HG03460 (cell line): ENCODE data around the gene LAMC1.

Experiments used
- ATAC-seq: cut with Tn5 transposase; IDR thresholded peaks from one replicate; pipeline ENCODE4 v1.9.1; 2021; ENCODE audit not compliant: unreplicated experiment

LAMC1 gene

GRCh38 chr1:183103147-183103546, 79.9 kb downstream of the LAMC1 start:
- no peak for ATAC-seq

- no peak for ATAC-seq
Observed at GRCh38 chr1:183103577-183103976, 80.4 kb downstream of the LAMC1 start.

GRCh38 chr1:183105449-183105848, 82.2 kb downstream of the LAMC1 start:
- no peak for ATAC-seq

- ATAC-seq, result no peak
Observed at GRCh38 chr1:183106166-183106565, 82.9 kb downstream of the LAMC1 start.

- ATAC-seq, result no peak
Observed at GRCh38 chr1:183106746-183107145, 83.5 kb downstream of the LAMC1 start.

- no peak for ATAC-seq
Observed at GRCh38 chr1:183110326-183110880, 87.2 kb downstream of the LAMC1 start.

GRCh38 chr1:183114441-183114840, 91.2 kb downstream of the LAMC1 start:
- no peak for ATAC-seq

GRCh38 chr1:183116416-183116815, 93.2 kb downstream of the LAMC1 start:
- ATAC-seq, result no peak

- ATAC-seq, result no peak
Observed at GRCh38 chr1:183121609-183122008, 98.4 kb downstream of the LAMC1 start.

- ATAC-seq, result no peak
Observed at GRCh38 chr1:183124259-183124658, 101.0 kb downstream of the LAMC1 start.

GRCh38 chr1:183125279-183125999, 102.2 kb downstream of the LAMC1 start:
- no peak for ATAC-seq

- no peak for ATAC-seq
Observed at GRCh38 chr1:183126000-183126366, 102.8 kb downstream of the LAMC1 start.

GRCh38 chr1:183126528-183126927, 103.3 kb downstream of the LAMC1 start:
- no peak for ATAC-seq

- no peak for ATAC-seq
Observed at GRCh38 chr1:183129921-183130690, 106.9 kb downstream of the LAMC1 start.

GRCh38 chr1:183131166-183131565, 107.9 kb downstream of the LAMC1 start:
- ATAC-seq, result no peak

GRCh38 chr1:183135336-183135735, 112.1 kb downstream of the LAMC1 start:
- ATAC-seq, result no peak

- ATAC-seq, result no peak
Observed at GRCh38 chr1:183137782-183138181, 114.6 kb downstream of the LAMC1 start.

- ATAC-seq, result no peak
Observed at GRCh38 chr1:183138301-183138700, 115.1 kb downstream of the LAMC1 start.

GRCh38 chr1:183139281-183139942, 116.2 kb downstream of the LAMC1 start:
- no peak for ATAC-seq

- no peak for ATAC-seq
Observed at GRCh38 chr1:183140633-183141032, 117.4 kb downstream of the LAMC1 start.

- no peak for ATAC-seq
Observed at GRCh38 chr1:183142171-183142570, 119.0 kb downstream of the LAMC1 start.
